Mucosa of descending colon (tissue), 3 donors: Measurements from ENCODE around the gene FHIT. TPM values are rescaled to one million over a fixed set of nuclear protein-coding genes. Genes with fewer than 3 reads are reported as not detected.

ENCODE experiments used
- ATAC-seq: fragments of 200-7000 bp; cut with Tn5 transposase; one replicate; pipeline ENCODE4 v1.9.1; 2020; ENCODE audit warnings: mild to moderate bottlenecking, moderate library complexity
- DNase-seq, 3 donors: peaks; one replicate each; pipeline ENCODE4 v3.0.0-alpha.2; 2020
- H3K36me3 ChIP-seq: fragments of 200-600 bp; one replicate; pipeline ENCODE4 v1.8.0; 2021; ENCODE audit warnings: low read depth, mild to moderate bottlenecking
- H3K4me1 ChIP-seq: fragments of 200-600 bp; one replicate; pipeline ENCODE4 v1.8.0; 2021; ENCODE audit warnings: low read depth, mild to moderate bottlenecking
- H3K4me3 ChIP-seq: fragments of 200-600 bp; one replicate; pipeline ENCODE4 v1.8.0; 2021; ENCODE audit warnings: mild to moderate bottlenecking
- H3K9me3 ChIP-seq: fragments of 200-600 bp; one replicate; pipeline ENCODE4 v1.8.0; 2021; ENCODE audit warnings: mild to moderate bottlenecking
- CTCF ChIP-seq: fragments of 200-600 bp; IDR thresholded peaks from one replicate; pipeline ENCODE4 v1.8.0; 2022; ENCODE audit warnings: antibody characterized with exemption, mild to moderate bottlenecking
- intact Hi-C, 2 donors: fragments of 100-400 bp; cut with DNase I in 1 of 2; cut with micrococcal nuclease in 1 of 2; formaldehyde crosslinking; loops; one replicate each; pipeline versions ENCODE4 v1.11.0 to v1.11.1; 2022; cut with DNase I, micrococcal nuclease
- total RNA-seq, 3 donors: library from RNA; stranded (reverse); fragmentation: NEBNext Ultra II Directional in 2 of 3; extraction: Animal tissue kit (Norgen Biotek cat#: 25700) in 2 of 3; gene quantifications; one replicate each; pipeline versions ENCODE4 v1.2.1 to v1.2.4, GENCODE V29; 2021 to 2023
- donor health status: DM: no; HTN: no; CAD: no; lungs with moderate emphysema.
- donor health status: DM: no; HTN: no; CAD: no.
- donor health status: DM: no; HTN: yes; CAD: no.

FHIT gene
- total RNA-seq, 3 donors from 2014 or later = 8.9 to 20.7 (median 18.6) TPM

- H3K9me3 ChIP-seq = no peaks in the 10 kb centered on the region
- ATAC-seq = no peak
- DNase-seq = no peak
- no peak for TF ChIP-seq CTCF
- no peaks in the 10 kb centered on the region for H3K4me1 ChIP-seq
- intact Hi-C loops = no loop called here
- no peak overlapping the region for H3K4me3 ChIP-seq
- no peaks in the 10 kb centered on the region for H3K36me3 ChIP-seq
Measured at GRCh38 chr3:60160822-60161748, 1090.2 kb downstream of the FHIT start.

GRCh38 chr3:60160111-60160821, 1091.0 kb downstream of the FHIT start:
- ATAC-seq (no peak), DNase-seq (no peak)
- H3K4me1 ChIP-seq = no peaks in the 10 kb centered on the region
- no peak overlapping the region for H3K4me3 ChIP-seq
- no peak for TF ChIP-seq CTCF
- H3K36me3 ChIP-seq = no peaks in the 10 kb centered on the region
- no peaks in the 10 kb centered on the region for H3K9me3 ChIP-seq
- intact Hi-C loops = no loop called here

DNA sequence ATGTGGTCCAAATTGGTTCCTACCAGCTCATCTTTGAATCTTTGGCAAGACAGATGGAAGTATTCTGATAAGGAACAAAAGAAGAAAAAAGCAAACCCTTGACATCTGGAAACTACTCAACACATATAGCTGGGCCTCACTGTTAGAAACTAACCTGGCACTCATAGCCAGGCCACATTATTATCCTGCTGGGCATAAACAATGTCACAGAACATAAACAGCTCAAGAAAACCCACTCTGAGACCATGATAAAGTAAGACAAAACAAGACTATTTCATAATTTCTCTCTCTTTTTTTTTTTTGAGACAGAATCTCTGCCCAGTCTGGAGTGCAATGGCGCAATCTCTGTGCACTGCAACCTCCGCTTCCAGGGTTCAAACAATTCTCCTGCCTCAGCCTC, 1093.2 kb downstream of the FHIT start:
- ATAC-seq = no peak
- H3K4me1 ChIP-seq = no peaks in the 10 kb centered on the region
- no peaks in the 10 kb centered on the region for H3K9me3 ChIP-seq
- no peak for DNase-seq
- no peak for TF ChIP-seq CTCF
- no peak overlapping the region for H3K4me3 ChIP-seq
- H3K36me3 ChIP-seq = no peaks in the 10 kb centered on the region
- intact Hi-C loops = no loop called here

- H3K4me1 ChIP-seq = no peaks in the 10 kb centered on the region
- intact Hi-C loops = no loop called here
- H3K4me3 ChIP-seq = no peak overlapping the region
- TF ChIP-seq CTCF = no peak
- no peaks in the 10 kb centered on the region for H3K9me3 ChIP-seq
- H3K36me3 ChIP-seq = no peaks in the 10 kb centered on the region
- ATAC-seq (no peak), DNase-seq (no peak)
Measured at GRCh38 chr3:60154011-60154410, 1097.2 kb downstream of the FHIT start.

- no peak for DNase-seq
- TF ChIP-seq CTCF = no peak
- Histone ChIP-seq H3K9me3 (no peaks in the 10 kb centered on the region), H3K4me3 (no peak overlapping the region), H3K36me3 (no peaks in the 10 kb centered on the region), H3K4me1 (no peaks in the 10 kb centered on the region)
- no peak for ATAC-seq
- intact Hi-C loops = no loop called here
Measured at GRCh38 chr3:60153221-60153999, 1097.8 kb downstream of the FHIT start.
